Activated gamma-delta T cell treated with Interleukin-2 at 50 U/mL for 16 hours (primary cell): ENCODE measurements around the gene HDAC7.
"Not testable (repeated sequence)": the region's sequence is repeated elsewhere in the genome, so short reads cannot be mapped to it uniquely, and the experiment has no call there.

Source experiments
- DNase-seq: peaks from one replicate; pipeline ENCODE4 v3.0.0-alpha.2; 2020

The HDAC7 gene

GRCh38 chr12:47811581-47812484 lies 7.9 kb downstream of the HDAC7 start:
- DNase-seq, result no peak

GRCh38 chr12:47811072-47811396 lies 8.7 kb downstream of the HDAC7 start:
- DNase-seq, result no peak

DNA sequence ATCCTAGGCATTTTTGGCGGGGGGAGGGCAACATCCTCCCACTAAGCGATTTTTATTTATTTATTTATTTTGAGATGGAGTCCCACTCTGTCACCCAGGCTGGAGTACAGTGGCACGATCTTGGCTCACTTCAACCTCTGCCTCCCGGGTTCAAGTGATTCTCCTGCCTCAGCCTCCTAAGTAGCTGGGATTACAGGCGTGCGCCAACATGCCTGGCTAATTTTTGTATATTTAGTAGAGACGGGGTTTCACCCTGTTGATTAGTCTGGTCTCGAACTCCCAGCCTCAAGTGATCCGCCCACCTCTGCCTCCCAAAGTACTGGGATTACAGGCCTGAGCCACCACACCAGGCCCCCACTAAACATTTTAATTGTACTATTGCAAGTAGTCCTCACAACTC lies 10.2 kb downstream of the HDAC7 start:
- DNase-seq, result not testable (repeated sequence)

DNA sequence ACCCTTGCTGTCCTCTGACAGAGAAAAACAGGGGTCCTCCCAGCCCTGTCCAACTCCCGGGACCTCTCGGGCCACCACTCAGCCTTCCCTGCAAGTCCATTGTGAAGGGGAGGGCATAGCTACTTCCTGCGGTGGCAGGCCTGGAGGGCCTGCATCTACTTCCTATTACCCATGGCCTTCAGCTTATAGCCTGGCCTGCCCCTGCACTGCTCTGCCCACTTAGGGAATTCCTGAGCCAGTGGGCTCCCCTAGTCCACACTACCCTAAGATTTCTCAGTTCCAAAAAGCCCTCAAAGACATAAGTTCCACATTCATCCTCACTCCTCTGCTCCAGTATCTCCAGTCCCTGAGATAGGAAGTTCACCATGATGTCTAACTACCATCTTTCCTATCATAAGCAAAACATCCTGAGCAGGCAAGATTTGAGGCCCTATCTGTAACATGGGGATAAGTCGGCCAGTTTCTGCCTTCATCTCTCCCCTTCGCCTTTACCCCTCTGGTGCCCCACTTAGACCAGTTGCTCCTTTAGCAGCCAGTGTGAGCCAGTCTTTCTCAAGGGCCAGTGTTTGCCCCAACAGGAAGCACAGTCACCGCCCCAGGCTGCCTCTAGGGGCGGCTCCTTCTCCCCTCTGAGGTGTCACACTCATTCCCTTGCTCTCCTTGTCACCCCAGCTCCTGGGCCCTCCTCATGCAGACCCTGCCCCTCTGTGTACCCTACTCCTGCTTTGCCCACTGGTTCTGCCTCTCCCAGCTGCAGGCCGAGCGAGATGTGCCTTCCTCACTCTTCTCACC lies 10.9 kb downstream of the HDAC7 start:
- DNase-seq, result peak; percentile 42

GRCh38 chr12:47808050-47808449 lies 11.7 kb downstream of the HDAC7 start:
- DNase-seq, result peak; percentile 74

DNA sequence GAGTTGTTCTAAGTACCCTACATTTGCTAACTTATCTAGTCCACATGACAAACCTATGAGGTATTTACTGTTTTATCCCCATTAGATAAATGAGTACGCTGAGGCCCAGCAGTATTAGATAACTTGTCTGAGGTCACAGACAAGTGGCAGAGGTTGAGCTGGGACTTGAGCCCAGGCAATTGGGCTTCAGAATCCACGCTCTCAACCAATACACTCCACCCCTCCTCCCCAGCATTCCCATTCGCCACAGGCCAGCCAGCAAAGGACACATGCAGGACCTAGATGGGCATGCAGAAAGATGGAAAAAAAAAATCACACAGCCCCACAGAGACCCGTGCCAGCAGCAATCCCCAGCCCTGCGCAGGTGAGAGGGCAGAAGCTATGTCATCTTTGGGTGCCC lies 12.4 kb downstream of the HDAC7 start:
- DNase-seq, result no peak

- DNase-seq, result no peak
Measured at GRCh38 chr12:47805417-47805816, 14.3 kb downstream of the HDAC7 start.

GRCh38 chr12:47804171-47804570 lies 15.5 kb downstream of the HDAC7 start:
- no peak for DNase-seq

GRCh38 chr12:47803191-47803875 lies 16.4 kb downstream of the HDAC7 start:
- no peak for DNase-seq

DNA sequence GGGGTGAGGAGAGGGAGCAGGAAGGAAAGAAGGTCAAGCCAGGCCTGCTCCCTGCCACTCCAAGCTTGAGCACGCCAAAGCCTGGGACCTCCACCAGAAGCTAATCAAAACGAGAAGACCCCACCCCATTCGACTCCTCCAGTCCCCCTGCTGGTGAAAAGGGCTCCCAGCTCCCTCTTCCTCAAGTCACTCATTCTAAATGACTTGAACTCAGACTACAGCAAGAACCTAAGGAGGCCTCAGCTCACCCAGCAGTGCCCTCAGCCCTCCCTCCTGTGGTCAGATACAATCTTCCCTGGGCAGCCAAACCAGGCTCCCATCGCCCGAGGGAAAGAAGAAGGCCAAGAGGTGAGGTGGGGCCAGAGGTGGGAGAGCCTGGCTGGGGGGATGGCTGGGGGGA lies 17.4 kb downstream of the HDAC7 start:
- no peak for DNase-seq

GRCh38 chr12:47801904-47802246 lies 17.8 kb downstream of the HDAC7 start:
- DNase-seq, result no peak

DNA sequence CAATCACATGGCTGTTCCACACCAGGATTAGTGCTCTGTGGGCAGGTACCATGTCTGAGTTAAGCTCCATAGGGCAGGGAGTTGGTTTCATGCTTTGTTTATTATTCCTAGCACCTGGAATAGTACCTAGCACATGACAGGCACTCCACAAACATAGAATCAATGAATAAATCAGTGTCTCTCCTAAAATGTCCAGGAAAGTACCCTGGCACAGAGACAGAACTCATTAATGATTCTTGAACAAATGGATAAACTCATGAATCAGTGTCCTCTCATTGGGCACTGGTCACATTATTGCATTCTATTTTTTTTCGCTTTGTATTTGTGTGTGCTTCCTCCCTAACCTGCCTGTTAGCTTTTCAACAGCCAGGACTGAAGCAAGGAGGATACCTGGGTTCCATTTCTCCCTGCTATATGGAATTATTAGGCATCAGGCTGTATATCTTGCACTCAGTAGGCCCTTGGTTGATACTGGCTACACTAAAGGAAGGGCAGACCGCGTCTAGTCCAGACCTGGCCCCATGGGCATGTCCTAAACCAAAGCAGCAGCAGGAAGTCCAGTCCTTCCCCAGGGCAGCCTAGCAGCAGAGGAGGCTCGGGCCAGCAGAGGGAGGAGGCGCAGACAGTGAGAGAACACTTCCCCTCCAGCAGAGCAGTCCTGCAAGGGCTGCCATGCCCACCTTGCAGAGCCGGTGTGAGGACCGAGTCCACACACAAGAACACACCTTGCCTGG lies 18.4 kb downstream of the HDAC7 start:
- DNase-seq, result no peak

DNA sequence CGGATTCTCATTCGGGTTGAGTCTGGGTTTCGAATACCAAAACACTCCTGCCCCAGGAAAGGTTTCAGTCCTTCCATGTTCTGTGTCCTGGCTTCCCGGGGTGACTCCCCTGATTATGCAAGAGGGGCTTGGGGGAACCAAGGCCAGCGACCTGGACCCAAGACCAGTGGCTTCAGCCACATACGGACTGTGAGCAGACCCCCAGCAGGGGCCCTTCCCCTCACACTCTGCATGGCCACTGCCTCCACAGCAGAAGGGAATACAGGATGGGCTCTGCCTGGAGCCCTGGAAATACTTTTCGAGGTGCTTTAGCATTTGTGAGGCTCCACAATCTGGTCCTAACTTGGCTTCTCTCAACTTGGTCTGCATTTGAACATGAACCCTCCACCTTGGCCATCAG lies 19.1 kb downstream of the HDAC7 start:
- no peak for DNase-seq

- DNase-seq, result no peak
Measured at GRCh38 chr12:47799357-47799955, 20.2 kb downstream of the HDAC7 start.

- DNase-seq, result no peak
Measured at GRCh38 chr12:47798382-47798948, 21.2 kb downstream of the HDAC7 start.

DNA sequence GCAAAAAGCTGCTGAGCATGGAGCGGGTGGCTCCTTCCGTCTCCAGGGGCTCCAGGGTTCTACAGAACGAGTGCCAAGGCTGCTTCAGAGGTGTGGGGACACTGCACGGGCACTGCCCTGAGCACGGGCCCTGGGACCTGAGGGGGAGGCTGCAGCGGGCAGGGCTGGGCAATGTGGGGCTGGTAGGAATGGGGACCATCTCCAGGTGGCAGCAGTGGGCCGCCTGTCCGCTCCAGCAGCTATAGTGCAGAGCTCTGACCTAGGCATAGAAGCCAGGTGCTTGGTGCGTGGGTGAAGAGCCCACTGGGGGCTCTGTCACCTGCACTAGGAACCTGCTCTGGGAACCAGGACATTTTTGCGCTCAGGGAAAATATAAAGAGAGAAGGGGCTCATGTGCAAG lies 22.3 kb downstream of the HDAC7 start:
- peak; percentile 52 for DNase-seq

GRCh38 chr12:47795814-47796411 lies 23.8 kb downstream of the HDAC7 start:
- no peak for DNase-seq

DNA sequence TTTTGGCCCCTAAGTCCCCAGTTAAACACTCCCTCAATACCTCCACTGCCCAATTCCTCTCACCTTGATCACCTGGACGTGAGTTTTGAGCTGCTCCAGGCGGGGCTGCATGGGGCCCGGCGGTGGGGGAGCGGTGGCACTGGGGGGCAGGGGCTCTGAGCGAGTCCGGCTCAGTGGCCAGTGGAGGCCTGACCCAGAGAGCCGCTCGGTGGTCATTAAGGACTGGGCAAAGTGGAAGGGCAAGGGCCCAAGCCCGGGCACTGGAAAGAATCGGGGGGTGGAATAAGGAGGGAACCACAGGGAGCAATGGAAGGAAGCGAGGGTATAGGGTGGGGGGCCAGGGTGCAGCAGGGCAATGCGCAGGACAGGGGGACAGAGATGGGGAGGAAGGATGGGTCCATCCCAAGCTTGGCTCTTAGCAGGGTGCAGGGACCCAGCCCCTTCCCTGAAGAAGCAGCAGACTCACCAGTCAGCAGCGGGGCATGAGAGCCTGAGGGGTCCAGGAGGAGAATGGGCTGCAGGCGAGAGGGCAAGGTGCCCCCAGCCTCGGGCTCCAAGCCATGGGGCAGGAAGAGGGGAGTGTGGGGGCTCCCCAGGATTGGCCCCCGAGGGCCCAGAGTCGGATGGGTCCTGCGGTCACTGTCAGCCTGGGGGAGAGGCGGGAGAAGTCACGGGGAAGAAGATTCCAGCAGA lies 24.4 kb downstream of the HDAC7 start:
- no peak for DNase-seq

GRCh38 chr12:47794679-47795078 lies 25.0 kb downstream of the HDAC7 start:
- DNase-seq, result no peak

DNA sequence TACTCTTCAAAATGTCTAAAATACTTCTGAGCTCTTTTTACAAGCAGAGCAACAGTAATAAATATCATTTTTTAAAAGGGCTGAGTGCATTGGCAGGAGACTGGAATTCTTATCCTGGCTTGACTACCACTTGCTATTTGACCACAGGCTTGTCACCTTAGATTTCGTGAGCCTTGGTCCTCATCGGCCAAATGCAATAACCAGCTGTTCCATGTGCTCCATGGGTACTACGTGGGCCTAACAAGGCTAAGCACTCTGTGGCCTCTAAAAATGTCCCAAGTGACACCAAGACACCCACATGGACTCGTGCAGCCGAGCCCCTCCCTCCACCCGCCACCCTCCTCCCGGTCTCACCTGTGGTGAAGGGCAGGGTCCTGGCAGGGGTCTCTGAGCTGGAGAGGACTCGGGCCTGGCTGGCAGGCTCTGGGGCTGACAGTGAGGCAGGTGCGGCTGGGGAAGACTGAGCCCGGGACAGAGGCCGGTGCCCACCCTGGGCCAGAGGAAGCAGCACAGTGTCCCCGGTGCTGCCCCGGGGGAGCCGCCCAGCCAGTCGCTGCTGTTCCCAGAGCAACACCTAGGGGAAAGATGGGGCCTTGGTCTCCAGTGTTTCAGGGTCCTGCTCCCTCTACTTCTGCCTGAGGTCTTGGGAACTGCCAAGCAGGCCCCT lies 26.6 kb downstream of the HDAC7 start:
- no peak for DNase-seq

DNA sequence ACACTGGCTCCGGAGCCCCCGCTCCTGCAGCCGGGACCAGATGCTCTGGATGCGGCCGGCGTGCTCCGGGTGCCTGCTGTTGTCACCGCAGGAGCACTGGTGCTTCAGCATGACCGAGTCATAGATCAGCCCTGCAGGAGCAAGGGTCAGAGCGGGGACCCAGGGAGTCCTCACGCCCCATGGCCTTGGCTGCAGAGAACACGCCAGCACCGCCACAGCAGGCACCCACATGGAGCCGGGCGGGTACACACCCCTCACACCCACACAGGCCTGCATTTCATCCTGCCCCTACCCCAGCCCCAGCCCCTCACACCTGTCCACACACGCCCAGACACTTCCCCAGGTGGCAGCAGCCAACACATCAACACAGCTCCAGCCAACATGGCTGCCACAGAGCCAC lies 27.8 kb downstream of the HDAC7 start:
- no peak for DNase-seq
